Smooth muscle cell (in vitro differentiated cells): ENCODE results near the gene CCR7. TPM values are rescaled to one million over a fixed set of nuclear protein-coding genes. Genes with fewer than 3 reads are reported as not detected.
A peak's percentile ranks its signal among the peaks of the same experiment; 100 is the strongest.

ENCODE experiments used
- DNase-seq: peaks from one replicate; lab custom pipeline; 2025; ENCODE audit not compliant: unreplicated experiment; lab: John Stamatoyannopoulos, UW
- H2AFZ ChIP-seq: fragments of 200-600 bp; sonication (generic); 2 replicates; pipeline ENCODE4 v1.6.0; 2016; ENCODE audit warnings: antibody characterized with exemption, low read depth, mild to moderate bottlenecking
- H3F3A ChIP-seq: fragments of 200-600 bp; sonication (generic); 2 replicates; pipeline ENCODE4 v1.6.0; 2017; ENCODE audit warnings: antibody characterized with exemption, low read depth
- H3K27ac ChIP-seq: fragments of 200-600 bp; sonication (generic); 2 replicates; pipeline ENCODE4 v1.5.1; 2016; ENCODE audit warnings: low read depth, mild to moderate bottlenecking
- H3K27me3 ChIP-seq: fragments of 200-600 bp; sonication (generic); 2 replicates; pipeline ENCODE4 v1.6.1; 2016; ENCODE audit warnings: low read depth, mild to moderate bottlenecking
- H3K36me3 ChIP-seq: fragments of 200-600 bp; sonication (generic); 2 replicates; pipeline ENCODE4 v1.5.1; 2016; ENCODE audit warnings: low read depth
- H3K4me1 ChIP-seq: fragments of 200-600 bp; sonication (generic); 2 replicates; pipeline ENCODE4 v1.5.1; 2016; ENCODE audit warnings: low read depth
- H3K4me2 ChIP-seq: fragments of 200-600 bp; sonication (generic); 2 replicates; pipeline ENCODE4 v1.6.0; 2016; ENCODE audit warnings: mild to moderate bottlenecking
- H3K4me3 ChIP-seq: fragments of 200-600 bp; sonication (generic); 2 replicates; pipeline ENCODE4 v1.5.1; 2016; ENCODE audit warnings: mild to moderate bottlenecking
- H3K79me2 ChIP-seq: fragments of 200-600 bp; sonication (generic); 2 replicates; pipeline ENCODE4 v1.6.0; 2016; ENCODE audit warnings: low read depth, mild to moderate bottlenecking
- H3K9ac ChIP-seq: fragments of 200-600 bp; sonication (generic); 2 replicates; pipeline ENCODE4 v1.6.0; 2016; ENCODE audit warnings: low read depth
- H3K9me3 ChIP-seq: fragments of 200-600 bp; sonication (generic); replicated peaks from 2 replicates; pipeline ENCODE4 v1.5.1; 2016; ENCODE audit warnings: low read depth
- H4K20me1 ChIP-seq: fragments of 200-600 bp; sonication (generic); 2 replicates; pipeline ENCODE4 v1.6.0; 2016; ENCODE audit warnings: low read depth
- whole genome bisulfite sequencing: methylation state at CpG from one replicate; pipeline ENCODE4 v1.1.7; 2016; ENCODE audit warnings: low lambda C conversion rate; 5-methylcytosine and 5-hydroxymethylcytosine counted together
- polyA plus RNA-seq: library from polyadenylated mRNA; unstranded; fragments of >200 nt; fragmentation: Nextera tagmentation; extraction: Ambion mirVana; gene quantifications from 2 replicates; pipeline ENCODE4 v1.2.1, GENCODE V29; 2016
- total RNA-seq: library from RNA; depleted of rRNA; stranded (reverse); fragments of >200 nt; gene quantifications from 2 replicates; pipeline ENCODE4 v1.2.3, GENCODE V29; 2014
- TF ChIP-seq, protein P1 (sequence below): fragments of 200-600 bp; sonication (generic); IDR thresholded peaks from 2 replicates; pipeline ENCODE4 v1.5.1; 2017; ENCODE audit warnings: borderline replicate concordance, mild to moderate bottlenecking, antibody characterized with exemption; ENCODE audit not compliant: insufficient read depth, poor library complexity, severe bottlenecking

Gene CCR7
- total and polyA plus RNA-seq, 2 experiments from 2014 or later = not detected

DNA sequence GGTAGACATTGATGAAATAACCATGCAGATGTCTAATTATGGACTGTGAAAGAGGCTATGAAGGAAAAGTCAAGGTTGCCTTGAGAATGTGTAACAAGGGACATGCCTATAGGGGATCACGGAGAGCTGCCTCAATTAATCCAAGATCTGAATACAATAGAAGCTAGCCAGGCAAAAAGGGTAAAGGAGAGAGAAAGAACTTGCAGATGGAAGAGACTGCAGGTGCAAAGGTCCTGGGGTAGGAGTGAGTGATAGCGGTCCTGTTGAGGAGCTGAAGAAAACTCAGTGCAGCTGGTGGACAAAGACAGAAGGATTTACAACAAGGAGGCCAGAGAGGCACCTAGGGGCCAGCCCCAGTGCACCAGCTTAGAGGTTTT is 48.0 kb downstream of the CCR7 start:
- Histone ChIP-seq H3F3A (no peaks in the 10 kb centered on the region), H3K27ac (peak overlapping the region; percentile 45)

DNA sequence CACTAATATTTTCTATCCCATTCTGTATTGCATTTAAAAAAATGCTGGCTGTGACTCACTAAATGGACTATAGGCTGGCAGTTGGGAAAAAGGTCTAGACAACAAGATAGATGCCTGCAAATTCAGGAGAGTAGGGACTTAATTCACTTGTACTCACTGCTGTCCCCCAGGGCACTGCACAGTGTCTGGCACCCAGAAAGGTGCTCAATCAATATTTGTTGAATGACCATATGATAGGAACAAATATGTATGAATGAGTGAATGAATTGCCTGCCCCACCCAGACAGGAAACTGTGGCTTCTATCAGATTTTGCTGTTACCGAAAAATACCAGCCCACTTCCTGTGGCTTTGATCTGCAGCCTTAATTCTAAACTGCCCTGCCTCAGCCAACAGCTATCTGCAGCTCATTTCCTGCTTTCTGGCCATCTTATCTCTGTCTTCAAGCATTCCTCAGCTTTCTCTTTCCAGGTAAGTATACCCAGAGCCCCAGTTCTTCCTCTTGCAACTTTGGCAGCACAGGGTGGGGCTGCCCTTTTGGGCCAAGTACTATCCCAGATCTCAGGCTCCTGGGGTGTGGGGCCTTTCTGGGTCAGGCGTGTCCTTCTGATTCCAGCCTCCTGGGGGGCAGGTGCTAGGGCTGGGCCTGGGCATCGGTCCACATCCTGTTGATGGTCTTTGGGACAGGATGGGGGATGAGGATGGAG is 48.5 kb downstream of the CCR7 start:
- no peaks in the 10 kb centered on the region for H3F3A ChIP-seq
- H3K79me2 ChIP-seq = no peaks in the 10 kb centered on the region
- H3K4me1 ChIP-seq = no peaks in the 10 kb centered on the region
- WGBS = 45% methylated on average over 3 of the region's 3 CpGs
- H4K20me1 ChIP-seq = no peaks in the 10 kb centered on the region
- no peaks in the 10 kb centered on the region for H3K27me3 ChIP-seq
- H3K36me3 ChIP-seq = no peaks in the 10 kb centered on the region
- no peak overlapping the region for H2AFZ ChIP-seq
- TF ChIP-seq, protein P1, sequence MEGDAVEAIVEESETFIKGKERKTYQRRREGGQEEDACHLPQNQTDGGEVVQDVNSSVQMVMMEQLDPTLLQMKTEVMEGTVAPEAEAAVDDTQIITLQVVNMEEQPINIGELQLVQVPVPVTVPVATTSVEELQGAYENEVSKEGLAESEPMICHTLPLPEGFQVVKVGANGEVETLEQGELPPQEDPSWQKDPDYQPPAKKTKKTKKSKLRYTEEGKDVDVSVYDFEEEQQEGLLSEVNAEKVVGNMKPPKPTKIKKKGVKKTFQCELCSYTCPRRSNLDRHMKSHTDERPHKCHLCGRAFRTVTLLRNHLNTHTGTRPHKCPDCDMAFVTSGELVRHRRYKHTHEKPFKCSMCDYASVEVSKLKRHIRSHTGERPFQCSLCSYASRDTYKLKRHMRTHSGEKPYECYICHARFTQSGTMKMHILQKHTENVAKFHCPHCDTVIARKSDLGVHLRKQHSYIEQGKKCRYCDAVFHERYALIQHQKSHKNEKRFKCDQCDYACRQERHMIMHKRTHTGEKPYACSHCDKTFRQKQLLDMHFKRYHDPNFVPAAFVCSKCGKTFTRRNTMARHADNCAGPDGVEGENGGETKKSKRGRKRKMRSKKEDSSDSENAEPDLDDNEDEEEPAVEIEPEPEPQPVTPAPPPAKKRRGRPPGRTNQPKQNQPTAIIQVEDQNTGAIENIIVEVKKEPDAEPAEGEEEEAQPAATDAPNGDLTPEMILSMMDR = no peak
- H3K9ac ChIP-seq = no peak overlapping the region
- H3K4me2 ChIP-seq = peak overlapping the region; percentile 55
- no peaks in the 10 kb centered on the region for H3K9me3 ChIP-seq
- peak overlapping the region; percentile 45 for H3K27ac ChIP-seq
- no peak for DNase-seq
- no peak overlapping the region for H3K4me3 ChIP-seq

More for the DNA sequence above, 48.0 kb downstream of the CCR7 start:
- Histone ChIP-seq H3K9me3 (no peaks in the 10 kb centered on the region), H4K20me1 (no peaks in the 10 kb centered on the region), H3K36me3 (no peaks in the 10 kb centered on the region), H3K4me3 (no peak overlapping the region), H2AFZ (no peak overlapping the region), H3K27me3 (no peaks in the 10 kb centered on the region), H3K9ac (no peak overlapping the region), H3K79me2 (no peaks in the 10 kb centered on the region), H3K4me2 (no peak overlapping the region), H3K4me1 (no peaks in the 10 kb centered on the region)
- 86% methylated on average over 2 of the region's 2 CpGs for WGBS
- DNase-seq = no peak
- TF ChIP-seq, protein P1 = no peak

DNA sequence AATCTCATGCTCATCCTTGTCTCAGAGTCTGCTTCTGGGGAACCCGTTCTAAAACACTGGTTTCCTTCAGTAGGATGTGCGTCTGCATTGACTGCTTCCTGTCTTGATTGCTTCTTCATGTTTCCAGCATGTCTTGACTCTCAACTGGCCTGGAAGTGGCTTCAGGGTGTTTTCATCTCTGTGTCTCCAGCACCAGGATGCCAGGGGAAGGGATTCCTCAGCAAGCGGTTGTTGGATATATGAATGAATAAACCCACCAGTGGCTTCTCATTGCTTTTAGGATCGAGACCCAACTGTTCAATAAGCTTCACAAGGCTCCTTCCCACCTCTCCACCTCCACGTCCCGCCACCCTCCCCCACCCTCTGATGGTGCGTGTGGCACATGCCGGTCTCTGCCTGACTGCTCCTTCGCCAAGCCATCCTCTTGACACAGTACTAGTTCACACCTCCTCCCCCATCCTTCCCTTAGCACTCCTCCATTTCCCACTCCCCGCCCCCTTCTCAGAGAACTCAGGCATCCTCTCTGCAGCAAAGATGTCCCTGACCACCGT is 49.7 kb downstream of the CCR7 start:
- Histone ChIP-seq H3K36me3 (no peaks in the 10 kb centered on the region), H3K27ac (no peak overlapping the region), H3K27me3 (no peaks in the 10 kb centered on the region), H3K9ac (no peak overlapping the region), H3K4me2 (no peak overlapping the region), H3K9me3 (no peaks in the 10 kb centered on the region), H2AFZ (no peak overlapping the region), H4K20me1 (no peaks in the 10 kb centered on the region), H3K4me1 (no peaks in the 10 kb centered on the region), H3K79me2 (no peaks in the 10 kb centered on the region), H3K4me3 (no peak overlapping the region), H3F3A (no peaks in the 10 kb centered on the region)
- DNase-seq = no peak
- 80% methylated on average over 11 of the region's 11 CpGs for WGBS
- TF ChIP-seq, protein P1 = no peak

DNA sequence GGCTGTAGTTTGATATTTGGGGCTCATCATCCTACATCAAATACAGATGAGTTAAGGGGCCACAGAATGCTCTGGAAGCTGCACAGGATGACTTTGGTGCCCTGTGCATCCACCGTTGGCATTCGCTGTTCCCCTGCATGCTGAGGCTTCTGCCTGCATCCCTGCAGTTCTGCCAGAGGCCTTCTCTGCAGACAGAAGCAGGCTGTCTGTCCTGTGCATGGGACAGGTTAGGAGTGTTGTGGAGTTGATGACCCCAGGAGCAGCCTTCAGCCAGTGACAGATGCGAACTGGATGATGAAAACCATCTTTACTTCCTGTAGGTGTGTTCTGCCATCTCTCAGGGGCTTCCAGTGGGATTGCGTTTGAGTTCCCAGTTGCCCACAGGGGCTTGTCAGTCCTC is 50.3 kb downstream of the CCR7 start:
- TF ChIP-seq, protein P1 = no peak
- H4K20me1 ChIP-seq = no peaks in the 10 kb centered on the region
- no peak overlapping the region for H2AFZ ChIP-seq
- no peak overlapping the region for H3K4me3 ChIP-seq
- H3K4me2 ChIP-seq = no peak overlapping the region
- H3K9me3 ChIP-seq = no peaks in the 10 kb centered on the region
- no peaks in the 10 kb centered on the region for H3K27me3 ChIP-seq
- no peaks in the 10 kb centered on the region for H3K36me3 ChIP-seq
- H3F3A ChIP-seq = no peaks in the 10 kb centered on the region
- no peaks in the 10 kb centered on the region for H3K79me2 ChIP-seq
- WGBS = 98% methylated on average over 4 of the region's 4 CpGs
- no peaks in the 10 kb centered on the region for H3K4me1 ChIP-seq
- H3K27ac ChIP-seq = no peak overlapping the region
- no peak overlapping the region for H3K9ac ChIP-seq
- no peak for DNase-seq
